NCI-H1436 (cell line): ENCODE data around the gene PRKCA.
A peak's percentile ranks its signal among the peaks of the same experiment; 100 is the strongest.

Experiments
- DNase-seq: peaks from one replicate; lab custom pipeline; 2025; lab: John Stamatoyannopoulos, UW

Gene PRKCA

DNA sequence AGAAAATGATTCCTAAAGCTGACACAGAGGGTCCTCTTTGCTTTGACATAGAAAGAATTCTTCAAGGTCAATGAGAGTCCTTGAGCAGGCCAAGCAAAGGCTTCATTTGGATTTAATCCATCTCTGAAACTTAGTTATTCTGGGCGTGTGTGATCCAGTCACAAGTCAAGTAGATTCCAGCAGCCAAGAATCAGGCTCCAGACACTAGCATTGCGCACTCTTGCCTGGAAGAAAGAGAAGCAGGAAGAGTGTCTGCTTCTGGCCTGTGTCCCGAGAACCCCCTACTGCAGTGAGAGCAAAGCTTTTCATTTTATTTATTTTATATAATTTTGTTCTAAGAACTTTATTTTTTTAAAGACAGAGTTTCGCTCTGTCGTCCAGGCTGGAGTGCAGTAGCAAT lies 444.3 kb downstream of the PRKCA start:
- no peak for DNase-seq

DNA sequence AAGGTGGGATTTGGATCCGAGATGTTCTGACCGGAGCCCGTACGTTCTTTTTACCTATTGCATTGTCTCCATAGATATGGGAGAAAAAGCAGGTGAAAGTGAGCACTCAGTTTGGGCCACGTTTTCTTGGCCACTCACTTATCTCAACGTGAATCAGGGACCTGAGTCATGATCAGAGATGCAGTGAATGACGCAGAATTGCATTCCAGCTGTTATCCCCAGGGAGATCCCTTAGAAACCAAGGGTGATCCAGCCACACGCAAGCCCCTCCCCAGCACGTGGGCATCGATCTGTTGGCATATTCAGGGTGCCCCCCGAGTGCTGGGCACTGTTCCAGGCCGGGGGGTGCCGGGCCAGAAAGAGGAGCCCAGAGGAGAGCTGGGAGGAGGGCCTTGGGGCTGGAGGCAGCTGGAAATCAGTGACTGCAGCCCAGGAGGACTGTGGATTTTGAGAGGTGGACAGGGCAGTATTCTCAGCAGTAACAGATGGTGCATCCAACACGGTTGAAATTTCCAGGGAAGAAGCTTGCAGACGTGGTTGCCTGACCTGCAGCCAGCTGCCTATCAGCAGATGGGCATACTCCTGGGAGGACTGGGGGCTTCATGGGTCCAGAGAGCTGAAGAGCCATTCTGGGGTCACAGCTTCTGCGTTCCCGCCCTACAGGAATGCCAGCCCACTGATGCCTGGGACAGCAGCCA lies 445.3 kb downstream of the PRKCA start:
- DNase-seq, result no peak

DNA sequence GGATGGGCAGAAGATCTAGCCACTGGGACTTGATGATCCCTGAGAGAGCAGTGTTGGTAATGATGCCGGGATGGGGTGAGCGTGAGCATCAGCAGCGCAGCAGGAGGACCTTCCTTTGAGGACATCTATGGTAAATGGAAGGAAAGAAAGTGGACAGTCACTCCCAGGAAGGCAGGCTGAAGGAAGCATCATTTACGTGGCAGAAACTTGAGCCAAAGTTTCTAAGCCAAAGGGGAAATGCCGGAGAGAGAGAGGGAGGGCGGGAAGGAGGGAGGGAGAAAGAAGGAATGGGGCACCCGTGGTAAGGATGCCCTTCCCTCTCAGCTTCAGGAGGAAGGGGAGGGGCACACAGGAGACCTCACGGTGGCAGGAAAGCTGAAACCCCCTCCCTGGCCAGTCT lies 446.2 kb downstream of the PRKCA start:
- DNase-seq, result no peak

DNA sequence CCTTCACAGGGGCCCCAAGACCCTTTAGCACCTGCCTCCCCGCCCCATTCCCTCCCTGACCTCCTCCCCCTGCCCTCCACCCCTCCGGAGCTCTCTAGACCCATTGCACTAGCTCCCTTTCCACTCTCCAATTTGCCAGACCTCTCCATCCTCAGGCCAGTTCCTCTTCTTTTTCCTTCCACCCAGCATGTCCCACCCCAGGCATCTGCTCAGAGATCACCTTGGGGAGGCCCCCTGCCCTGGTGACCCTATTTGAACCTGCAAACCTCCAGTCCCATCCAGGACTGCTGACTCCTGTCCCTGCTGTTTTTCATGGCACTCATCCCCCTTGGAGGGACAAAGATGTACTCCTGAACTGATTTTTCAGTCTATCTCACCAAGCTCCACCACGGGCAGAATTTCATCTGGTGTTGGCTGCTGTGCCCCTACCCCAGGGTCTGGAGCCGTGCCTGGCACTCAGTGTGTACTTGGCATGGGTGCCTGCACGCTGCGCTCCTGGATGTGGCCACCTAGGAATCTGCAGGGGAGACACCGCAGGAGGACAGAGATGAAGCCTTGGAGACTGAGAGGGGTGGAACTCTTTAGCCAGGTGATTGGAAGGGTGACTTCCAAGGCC lies 446.9 kb downstream of the PRKCA start:
- DNase-seq, result no peak

DNA sequence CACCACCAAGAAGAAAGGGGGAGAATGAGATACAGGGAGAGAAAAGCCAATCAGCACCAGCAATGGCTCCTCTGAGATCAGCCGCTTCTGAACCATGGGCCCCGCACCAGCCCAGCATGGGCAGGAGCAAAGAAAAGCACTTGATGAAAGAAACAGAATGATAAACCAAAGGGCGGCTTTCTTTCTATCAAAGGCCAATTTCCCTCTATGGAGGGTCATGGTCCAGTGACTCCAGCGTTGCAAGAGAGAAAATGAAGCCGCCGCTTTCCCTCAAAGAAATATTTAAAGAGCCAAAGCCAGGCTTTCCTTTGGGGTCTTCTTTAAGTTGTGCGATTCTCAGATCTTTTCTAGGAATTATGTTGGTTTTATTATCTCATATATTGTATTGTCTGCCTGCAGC lies 447.7 kb downstream of the PRKCA start:
- no peak for DNase-seq

DNA sequence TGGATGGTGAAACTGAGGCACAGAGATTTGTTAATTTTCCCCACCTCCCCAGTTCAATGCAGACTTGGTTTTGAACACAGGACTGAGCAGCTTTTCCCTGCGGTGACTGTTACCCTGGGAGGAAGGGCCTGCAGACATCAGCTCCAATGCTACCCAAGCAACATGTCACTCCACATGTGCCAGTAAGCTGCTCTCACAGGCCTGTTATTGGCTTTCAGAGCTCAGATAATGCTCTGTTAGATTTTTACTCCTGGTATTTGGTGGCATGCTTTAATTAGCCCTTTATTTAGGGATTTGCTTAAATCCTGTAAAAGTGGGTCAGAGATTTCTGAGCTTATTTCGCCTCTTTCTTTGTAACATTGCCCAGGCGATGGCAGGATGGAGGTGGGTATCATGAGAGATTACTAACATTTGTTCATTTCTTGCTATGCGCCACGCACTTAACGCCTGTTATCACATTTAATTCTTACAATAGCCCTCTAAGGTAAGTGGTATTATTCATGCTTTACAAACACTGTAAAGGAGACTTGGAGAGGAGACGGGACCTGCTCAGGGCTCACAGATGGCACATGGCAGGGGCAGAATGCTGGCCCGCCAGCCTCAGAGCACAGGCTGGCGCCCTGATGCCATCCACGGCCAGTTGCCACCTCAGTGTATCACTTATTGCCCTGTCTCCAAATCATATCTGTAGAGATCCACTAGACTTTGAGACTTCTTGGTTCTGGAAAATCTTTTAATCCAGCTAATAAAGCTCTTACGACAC lies 448.5 kb downstream of the PRKCA start:
- no peak for DNase-seq

DNA sequence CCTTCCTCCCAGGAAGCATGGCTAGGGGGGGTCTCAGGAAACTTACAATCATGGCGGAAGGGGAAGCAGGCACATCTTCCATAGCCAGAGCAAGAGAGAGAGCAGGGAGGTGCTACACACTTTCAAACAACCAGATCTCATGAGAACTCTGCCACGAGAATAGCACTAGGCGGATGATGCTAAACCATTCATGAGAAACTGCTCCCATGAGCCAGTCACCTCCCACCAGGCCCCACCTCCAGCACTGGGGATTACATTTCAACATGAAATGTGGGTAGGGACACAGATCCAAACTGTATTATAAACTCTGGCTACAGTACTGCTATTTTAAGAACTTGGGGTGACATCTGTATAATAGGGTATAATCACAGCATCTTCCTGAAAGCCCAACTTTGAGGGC lies 449.4 kb downstream of the PRKCA start:
- DNase-seq, result no peak

DNA sequence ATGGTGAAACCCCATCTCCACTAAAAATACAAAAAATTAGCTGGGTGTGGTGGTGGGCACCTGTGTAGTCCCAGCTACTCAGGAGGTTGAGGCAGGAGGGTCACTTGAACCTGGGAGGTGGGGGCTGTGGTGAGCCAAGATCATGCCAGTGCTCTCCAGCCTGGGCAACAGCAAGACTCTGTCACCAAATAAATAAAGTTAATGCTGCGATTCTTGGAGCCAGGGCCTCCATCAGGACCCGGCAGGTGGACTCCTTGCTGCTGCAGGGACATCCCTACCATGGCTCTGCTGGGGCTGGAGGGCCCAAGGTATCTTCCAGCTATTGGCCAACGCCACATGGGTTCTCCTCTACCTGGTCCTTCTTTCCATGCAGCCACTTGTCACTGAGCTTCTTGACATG lies 450.0 kb downstream of the PRKCA start:
- no peak for DNase-seq

DNA sequence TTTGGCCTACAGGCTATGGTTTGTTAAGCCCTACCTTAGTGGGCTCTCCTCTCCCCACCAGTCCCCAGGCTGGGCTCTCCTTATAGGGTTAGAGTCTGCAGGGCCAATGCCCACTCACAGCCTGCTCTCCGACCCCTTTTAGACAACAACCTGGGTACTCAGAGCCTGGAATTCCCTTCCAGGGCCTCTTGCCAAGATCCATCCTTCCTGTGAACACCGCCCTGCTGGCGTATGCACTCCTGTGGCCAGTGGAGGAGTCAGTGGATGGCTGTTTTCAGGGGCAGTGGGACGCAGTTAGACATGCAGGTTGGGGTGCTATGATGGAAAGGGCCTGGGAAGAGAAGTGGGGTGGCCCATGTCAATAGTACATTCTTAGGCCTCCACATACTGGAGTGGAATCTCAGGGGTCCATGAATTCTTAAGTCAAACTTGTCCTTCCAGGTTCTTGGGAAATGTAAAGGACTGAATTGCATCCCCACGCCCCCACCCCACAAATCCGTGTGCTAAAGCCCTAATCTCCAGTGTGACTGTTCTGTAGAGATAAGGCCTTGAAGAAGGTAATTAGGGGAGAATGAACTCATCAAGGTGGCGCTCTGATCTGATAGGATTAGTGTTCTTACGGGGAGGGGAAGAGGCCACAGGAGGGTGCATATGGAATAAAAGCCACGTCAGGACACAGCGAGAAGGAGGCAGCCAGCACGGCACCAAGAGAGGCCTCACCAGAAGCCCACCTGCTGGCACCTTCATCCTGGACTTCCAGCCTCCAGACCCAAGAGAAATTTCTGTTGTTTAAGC lies 450.9 kb downstream of the PRKCA start:
- DNase-seq, result no peak

DNA sequence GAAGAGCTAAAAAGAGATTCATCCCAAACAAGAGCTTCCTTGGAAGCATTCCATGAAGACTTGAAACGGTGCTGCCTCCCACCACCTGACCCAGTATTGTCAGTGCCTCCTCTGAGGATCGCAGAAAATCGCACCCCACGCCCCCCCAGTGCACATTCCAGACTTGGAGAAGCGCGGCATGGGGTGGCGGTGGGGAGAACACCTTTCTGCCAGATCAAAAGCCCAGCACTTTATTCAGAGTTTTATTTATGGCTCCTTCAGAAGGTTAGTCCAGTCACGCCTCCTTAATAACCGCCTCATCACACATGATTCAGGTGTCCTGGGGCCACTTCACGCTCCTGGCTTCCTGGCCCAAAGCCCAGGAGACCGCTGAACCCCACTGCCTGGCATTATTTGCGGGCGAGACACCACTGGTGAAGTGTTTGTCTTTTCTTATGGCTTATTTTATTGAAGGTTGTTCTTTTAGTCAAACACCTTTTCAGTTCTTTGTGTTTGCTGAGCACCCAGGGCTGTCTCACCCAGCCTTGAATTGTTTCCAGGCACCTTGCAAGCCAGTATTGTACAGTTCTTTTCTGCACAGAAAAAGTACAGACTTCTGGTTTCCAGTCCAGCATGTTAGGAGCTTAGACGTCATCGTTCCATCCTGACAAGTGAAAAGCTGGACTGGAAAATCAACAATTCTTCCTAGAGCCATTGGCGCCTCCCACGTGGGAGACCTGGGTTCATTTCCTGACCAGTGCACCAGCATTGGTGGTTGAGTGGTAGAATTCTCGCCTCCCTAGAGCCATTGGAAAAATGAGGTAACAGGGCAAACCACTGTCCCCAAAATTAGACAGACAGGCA lies 452.9 kb downstream of the PRKCA start:
- peak; percentile 93 for DNase-seq

DNA sequence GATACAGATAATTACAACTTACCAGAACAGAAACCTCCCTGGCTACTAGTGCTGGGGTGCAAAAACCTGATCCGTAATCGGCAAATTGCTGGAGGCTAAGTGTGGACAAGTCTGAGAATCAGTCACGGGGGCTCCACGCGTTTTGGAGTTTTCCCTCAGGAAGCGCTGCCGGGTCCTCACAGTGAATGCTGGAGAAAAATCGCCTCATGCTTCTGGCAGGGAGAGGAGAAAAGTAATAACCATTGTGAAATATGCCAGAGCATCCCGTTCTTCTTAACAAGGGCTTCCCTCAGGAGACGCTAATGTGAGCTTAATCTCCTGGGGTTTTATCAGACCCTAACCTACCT lies 453.5 kb downstream of the PRKCA start:
- DNase-seq, result no peak

DNA sequence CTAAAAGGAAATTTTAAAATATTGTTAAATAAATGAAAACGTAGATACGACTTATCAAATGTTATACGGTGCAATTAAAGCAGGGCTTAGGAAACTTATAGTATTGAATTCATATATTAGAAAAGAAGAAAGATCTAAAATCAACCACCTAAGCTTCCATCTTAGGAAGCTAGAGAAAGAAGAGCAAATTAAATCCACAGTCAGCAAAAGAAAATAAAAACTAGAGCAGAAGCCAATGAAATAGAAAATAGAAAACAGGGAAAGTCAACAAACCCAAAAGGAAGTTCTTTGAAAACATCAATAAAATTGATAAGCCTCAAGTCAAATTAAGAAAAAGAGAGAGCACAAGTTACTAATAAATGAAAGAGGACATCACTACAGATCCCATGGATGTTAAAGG lies 457.9 kb downstream of the PRKCA start:
- no peak for DNase-seq

DNA sequence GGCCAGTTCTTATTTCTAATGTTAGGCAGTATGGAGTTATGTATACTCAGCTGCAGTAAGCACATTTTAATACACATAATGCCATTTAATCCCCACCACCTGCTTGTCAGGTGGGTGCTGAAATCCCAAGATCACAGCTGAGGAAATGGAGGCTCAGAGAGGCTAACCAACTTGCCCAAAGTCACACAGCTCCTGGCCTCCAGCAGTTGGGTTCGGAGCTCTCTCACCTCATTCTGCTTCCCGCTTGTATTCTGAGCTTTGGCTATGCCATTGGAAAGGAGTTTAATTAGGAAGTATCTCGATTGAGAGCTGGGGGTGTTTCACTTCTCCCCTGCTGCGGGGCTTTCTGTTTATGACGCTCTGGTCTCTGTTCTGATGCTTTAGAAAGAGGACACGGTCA lies 459.9 kb downstream of the PRKCA start:
- DNase-seq, result no peak

DNA sequence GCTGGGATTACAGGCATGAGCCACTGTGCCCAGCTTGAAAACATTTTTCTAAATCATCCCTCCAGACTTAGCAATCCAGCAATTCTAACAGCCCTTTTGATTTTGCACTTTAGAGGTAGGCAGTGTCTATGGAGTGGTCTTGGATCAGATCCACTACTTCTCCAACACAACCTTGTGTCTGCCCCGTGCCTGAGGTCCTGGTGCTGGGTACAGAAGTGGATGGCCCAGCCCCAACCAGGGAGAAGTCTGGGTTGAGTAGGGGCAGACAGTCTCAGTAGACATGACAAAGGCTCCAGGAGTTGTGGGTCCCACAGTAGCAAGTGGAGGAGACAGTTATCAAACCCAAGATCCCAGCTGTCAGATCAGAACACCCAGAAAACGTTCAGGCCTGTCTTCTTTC lies 460.6 kb downstream of the PRKCA start:
- no peak for DNase-seq

DNA sequence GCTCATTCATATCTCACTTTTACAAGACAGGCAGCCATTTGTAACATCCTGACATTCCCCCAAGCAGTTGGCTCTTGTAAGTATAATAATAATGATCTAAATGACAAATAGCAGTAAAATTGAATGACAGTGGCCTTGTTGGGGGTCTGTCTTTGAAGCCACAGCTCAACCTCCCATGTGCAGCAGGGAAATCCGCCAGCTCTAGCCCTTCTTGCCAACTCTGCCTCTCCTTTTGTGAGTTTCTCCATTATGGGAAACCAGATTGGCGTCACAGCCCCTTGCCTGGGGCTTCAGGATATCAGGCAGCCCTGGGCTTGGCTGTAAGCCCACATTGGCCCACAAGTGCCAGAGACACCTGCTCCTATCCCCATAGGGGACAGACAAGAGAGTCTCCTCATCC lies 462.1 kb downstream of the PRKCA start:
- peak; percentile 62 for DNase-seq

DNA sequence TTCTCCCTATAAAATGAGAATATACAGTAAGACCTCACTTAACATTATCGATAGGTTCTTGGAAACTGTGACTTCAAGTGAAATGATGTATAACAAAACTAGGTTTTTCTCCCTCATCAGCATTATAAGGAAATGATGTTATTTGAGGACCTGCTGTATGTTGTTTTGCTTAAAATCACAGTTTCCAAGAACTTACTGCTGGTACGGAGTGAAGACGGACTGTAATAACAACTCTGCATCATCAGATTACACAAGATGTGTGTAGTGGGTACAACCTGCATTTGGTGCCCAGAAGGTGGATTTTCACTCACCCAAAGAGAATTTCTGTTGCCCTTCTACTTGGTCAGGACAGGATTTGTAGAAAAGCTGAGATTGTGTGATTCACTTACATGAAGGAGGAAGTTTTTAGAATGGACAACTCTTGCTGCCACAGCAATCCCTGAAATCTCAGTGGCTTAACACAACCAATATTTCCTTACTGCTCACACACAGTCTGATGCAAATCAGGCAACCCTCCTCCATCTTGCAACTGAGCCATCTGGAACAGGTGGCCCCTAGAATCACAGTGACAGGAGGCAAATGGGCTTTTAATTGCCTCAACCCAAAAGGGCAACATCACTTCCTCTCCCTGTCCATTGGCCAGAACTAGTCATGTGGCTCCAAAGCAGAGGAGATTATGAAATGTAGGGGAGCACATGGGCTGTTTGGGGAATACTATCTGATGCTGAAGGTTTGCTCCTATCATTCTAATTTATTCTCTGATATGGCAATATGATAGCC lies 464.9 kb downstream of the PRKCA start:
- DNase-seq, result no peak

DNA sequence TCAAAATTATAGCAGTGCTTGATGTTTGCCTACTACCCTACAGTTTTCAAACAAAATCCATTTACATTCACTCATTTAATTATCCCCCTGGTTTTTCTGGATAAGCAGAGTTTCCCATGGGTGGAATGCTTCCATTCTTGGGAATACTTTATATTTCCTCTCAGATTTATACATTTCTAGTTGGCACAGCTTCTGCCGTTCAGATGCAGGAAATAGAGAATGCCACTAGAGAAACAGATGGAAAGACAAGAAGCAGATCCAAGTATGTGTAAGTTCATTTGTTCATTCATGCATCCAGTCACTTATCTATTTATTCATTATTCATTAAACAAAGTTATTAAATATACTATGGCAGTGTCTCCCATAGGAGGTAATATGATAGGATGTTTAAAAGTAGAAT lies 467.5 kb downstream of the PRKCA start:
- no peak for DNase-seq

DNA sequence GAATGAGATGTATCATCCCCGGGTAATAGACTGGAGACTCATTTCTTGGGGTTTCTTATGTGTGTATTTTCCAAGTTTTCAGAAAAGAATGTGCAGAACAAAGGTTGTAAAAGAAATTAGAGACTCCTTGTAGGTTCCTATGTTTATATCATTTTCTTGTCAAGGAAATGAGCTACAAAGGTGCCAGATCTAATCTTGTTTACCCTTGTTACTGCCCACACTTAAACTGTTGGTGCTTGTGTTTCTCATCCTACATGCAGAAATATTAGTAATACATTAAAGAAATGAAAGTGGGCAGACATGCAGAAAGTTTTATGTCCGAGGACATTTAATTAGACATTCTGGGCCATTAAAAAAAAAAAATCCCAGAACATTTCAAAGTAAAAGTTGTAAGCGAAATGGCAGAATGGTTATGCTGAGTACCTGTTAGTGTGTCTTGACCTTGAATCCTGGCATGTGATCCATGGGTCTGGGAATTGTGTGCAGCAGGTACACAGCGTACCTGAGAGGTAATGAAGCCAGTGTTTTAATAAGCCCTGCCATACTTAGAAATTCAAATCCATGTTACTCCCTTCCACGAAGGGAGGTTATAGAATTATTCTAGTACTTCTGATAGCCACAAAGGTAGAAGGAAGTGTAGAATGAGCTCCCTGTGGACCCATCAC lies 469.9 kb downstream of the PRKCA start:
- DNase-seq, result no peak

DNA sequence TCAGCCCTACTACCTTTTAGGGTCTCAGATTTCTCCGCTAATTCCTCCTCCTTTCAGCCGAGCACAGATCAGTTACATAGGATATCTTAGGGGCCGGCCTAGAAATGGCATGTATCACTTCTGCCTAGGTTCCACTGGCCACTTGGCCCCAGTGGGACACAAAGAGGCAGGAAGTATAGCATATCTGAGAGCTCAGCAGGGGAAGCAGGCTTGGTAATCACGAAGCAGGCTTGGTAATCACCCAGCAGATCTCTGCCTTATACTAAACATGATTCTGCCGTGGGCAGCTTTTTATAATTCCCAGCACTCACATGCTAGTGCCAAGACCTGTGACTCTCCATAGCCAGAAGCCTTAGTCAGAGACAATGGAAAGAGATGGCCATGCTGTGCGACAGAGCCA lies 472.9 kb downstream of the PRKCA start:
- no peak for DNase-seq

DNA sequence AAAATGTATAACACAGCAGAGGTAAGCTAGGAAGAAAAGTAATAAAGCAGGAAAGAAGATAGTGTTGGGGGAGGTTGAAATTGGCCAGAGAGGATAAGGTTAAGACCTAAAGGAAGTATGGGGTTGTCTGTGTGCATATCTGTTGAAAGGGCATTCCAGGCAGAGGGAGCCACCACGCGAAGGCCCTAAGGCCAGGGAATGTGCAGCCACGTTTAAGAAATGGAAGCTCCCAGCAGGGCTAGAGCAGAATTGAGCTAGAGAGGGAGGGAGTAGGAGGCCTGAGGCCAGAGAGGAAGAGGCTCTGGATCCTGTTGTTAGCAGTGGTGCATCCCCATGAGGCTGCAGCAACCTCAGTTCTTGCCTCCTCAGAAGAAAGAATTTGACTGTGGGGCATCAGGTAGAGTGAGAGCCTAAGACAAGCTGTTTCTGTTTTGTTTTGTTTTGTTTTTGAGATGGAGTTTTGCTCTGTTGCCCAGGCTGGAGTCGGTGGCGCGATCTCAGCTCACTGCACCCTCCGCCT lies 473.5 kb downstream of the PRKCA start:
- no peak for DNase-seq
